GM21825 (cell line): ENCODE measurements around the gene MVP.

Source experiments
- ATAC-seq: cut with Tn5 transposase; IDR thresholded peaks from one replicate; pipeline ENCODE4 v1.9.1; 2021; ENCODE audit warnings: mild to moderate bottlenecking, moderate library complexity; ENCODE audit not compliant: unreplicated experiment

The MVP gene

DNA sequence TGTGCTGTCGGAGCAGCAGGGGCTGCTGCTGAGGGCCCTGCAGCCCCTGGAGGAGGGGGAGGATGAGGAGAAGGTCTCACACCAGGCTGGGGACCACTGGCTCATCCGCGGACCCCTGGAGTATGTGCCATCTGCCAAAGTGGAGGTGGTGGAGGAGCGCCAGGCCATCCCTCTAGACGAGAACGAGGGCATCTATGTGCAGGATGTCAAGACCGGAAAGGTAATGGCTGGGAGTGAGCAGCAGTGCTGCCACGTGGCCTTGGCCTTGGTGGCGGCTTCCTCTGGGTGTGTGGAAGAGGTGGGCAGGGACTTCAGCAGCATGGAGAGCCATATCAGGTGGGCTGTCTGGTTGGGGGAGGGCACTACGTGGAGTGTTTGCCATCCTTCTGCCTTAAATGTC is 20.0 kb downstream of the MVP start:
- ATAC-seq: no peak

DNA sequence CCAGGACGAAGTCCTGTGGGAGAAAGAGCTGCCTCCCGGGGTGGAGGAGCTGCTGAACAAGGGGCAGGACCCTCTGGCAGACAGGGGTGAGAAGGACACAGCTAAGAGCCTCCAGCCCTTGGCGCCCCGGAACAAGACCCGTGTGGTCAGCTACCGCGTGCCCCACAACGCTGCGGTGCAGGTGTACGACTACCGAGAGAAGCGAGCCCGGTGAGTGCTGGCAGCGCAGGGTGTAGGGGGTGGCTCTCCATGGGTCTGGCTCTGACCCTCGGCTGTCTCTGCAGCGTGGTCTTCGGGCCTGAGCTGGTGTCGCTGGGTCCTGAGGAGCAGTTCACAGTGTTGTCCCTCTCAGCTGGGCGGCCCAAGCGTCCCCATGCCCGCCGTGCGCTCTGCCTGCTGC is 21.4 kb downstream of the MVP start:
- no peak for ATAC-seq

DNA sequence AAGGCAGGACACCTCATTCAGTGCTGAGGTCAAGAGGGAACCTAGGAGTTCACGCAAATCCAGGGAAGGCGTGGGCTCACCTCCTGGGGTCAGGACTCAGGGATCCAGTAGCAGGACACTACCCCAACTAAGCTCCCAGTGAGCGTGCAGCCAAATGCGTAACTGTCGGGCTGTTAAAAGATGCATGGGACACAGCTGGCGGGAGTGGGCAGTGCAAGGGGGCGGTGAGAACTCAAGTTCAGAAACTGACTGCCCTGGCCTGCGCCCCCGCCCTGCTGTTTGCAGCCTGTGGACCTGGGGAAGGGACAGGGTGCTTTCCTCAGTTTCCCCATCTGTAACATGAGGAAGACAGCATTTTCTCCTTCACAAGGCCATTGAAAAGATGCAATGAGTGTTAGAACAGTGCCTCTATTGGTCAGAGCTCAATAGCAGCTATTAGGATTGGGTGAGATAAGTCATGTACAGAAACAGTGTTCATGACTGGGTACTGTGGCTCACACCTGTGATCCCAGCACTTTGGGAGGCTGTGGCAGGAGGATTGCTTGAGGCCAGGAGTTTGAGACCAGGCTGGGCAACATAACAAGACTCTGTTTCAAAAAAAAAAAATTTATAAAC is 22.6 kb downstream of the MVP start:
- no peak for ATAC-seq

- no peak for ATAC-seq
Measured at GRCh38 chr16:29843931-29844330, 23.7 kb downstream of the MVP start.

- no peak for ATAC-seq
Measured at GRCh38 chr16:29844575-29845331, 24.5 kb downstream of the MVP start.

DNA sequence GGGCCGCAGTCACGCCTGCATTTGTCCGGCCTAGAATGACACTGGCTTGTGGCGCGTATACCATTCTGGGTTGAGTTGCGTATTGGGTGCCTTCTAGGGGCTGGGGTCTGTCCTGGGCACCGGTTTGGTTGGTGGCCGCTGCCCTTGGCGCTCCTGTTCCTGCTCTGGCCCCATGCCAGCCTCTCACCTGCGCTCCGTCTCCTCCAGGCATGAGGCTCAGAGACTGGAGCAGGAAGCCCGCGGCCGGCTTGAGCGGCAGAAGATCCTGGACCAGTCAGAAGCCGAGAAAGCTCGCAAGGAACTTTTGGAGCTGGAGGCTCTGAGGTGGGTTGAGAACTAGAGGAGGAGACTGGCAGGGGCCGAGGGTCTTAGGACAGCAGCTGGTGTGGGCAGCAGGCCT is 25.4 kb downstream of the MVP start:
- ATAC-seq: no peak

GRCh38 chr16:29848420-29849297 is 28.4 kb downstream of the MVP start:
- ATAC-seq: no peak

DNA sequence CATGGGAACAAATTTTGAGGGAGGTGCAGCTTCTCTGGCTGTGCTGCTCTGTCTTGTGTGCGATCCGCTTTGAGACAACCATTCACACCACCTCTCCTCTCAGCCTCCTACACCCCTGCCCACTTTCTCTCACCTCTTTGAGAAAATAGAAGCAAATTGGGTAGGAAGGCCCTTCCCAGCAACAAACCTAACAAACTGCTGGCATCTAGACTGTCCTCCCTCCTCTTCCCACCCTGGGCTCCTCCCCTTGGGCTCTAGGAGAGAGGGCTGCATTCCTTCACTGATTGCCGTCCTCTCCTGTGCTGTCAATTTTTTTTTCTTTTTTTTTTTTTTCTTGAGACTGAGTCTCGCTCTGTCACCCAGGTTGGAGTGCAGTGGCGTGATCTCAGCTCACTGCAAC is 29.2 kb downstream of the MVP start:
- no peak for ATAC-seq

- no peak for ATAC-seq
Measured at GRCh38 chr16:29850998-29851397, 30.7 kb downstream of the MVP start.

- no peak for ATAC-seq
Measured at GRCh38 chr16:29852654-29853053, 32.4 kb downstream of the MVP start.

DNA sequence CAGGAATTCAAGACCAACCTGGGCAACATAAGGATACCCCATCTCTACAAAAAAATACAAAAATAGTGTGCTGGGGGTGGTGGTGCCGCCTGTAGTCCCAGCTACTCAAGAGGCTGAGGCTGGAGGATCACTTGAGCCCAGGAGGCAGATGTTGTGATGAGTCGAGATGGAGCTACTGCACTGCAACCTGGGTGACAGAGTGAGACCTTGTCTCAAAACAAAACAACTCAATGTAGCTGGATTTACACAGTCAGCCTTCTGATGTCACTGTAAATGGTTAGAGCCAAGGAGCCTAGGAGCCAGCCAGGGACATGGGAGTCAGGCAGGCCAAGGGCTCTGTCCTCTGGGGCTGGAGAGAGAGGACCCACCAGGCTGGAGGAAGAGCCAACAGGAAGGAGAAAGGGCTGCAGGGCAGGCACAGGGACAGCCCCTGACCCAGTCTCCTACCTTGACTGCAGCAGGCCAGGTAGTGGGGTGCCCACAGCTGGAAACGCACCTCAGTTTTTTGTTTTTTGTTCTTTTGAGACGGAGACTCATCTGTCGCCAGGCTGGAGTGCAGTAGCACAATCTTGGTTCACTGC is 34.3 kb downstream of the MVP start:
- ATAC-seq: no peak

DNA sequence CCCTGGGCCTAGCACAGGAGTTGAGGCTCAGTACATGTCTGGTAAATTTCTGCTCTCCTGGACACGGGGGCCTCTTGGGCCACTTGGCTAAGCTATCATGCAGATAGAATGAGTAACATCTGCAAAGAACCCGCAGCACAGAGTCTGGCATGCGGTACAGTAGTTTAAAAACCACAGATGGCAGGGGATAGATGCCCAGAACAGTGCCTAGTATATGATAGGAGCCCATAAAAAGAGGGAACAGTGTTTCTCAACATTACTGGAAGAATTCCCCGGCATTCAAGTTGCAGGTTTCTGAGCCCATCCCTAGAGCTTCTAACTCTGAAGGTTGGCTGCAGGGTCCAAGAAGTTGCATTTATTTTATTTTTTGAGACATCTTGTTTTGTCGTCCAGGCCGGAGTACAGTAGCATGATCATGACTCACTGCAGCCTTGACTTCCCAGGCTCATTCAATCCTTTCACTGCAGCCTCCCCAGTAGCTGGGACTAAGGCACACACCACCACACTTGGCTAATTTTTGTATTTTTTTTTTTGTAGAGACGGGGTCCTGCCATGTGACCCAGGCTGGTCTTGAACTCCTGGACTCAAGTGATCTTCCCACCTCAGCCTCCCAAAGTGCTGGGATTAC is 37.0 kb downstream of the MVP start:
- ATAC-seq: no peak

- no peak for ATAC-seq
Measured at GRCh38 chr16:29858149-29858849, 38.0 kb downstream of the MVP start.

GRCh38 chr16:29858974-29859373 is 38.7 kb downstream of the MVP start:
- ATAC-seq: no peak

DNA sequence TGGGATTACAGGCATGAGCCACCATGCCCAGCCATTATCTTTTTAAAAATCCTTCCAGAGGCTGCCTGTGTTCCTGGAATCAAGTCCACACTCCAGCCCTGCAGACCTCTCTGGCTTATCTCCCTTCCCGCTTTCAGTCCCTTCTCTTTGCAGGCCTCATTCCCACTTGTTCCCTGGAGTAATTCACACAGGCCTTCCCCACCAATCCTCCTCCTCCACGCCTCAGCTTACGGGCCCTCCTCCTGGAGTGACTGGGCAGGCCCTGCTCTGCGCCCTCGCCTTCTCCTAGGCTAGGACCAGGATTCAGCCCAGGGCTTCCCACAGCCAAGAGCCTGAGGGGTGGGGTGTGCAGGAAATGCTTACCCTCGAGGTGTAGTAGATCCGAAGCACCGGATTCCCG is 40.0 kb downstream of the MVP start:
- no peak for ATAC-seq

DNA sequence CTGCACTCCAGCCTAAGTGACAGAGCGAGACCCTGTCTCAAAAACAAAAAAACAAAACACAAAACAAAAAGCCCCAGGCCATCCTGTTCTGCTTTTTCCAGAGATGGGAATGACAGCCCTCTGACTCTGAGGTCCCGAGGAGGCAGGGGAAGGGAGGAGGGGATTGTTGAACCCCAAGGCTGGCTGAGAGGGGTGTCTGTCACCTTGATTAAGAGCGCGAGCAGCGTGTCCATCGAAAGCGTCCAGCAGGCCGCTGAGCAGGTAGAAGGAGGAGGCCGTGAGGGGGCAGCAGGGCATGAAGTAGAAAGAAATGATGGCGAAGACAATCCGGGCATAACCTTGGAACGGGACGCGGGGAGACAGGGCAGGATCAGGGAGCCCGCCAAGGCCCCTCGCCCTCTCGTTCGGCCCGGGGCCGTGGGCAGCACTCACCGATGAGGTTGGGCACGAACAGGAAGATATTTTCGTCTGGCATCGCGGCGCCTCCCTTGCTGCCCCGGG is 42.2 kb downstream of the MVP start:
- no peak for ATAC-seq

- peak; percentile 90 for ATAC-seq
Measured at GRCh38 chr16:29862884-29863668, 42.8 kb downstream of the MVP start, which contains the start of gene CDIPT. Gene CDIPT (minus strand): TSS chr16:29863226. CDS start chr16:29862857, 369 bp downstream.

DNA sequence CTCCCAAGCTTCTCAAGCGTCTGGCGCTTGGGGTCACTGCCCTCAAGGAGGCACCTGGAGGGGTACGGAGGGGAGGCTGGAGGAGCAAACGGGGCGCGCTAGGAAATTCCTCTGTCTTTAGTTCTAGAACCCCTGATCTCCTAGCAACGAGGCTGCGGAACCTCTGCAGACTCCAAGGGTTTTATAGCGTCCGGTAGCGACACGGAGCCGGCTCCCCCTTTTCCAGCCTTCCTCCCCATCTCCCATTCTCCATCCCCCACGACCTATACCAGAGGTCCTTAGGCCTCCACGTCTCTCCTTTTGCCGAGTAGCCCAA is 43.4 kb downstream of the MVP start:
- no peak for ATAC-seq

GRCh38 chr16:29864205-29864604 is 43.9 kb downstream of the MVP start:
- no peak for ATAC-seq
